GM21786 (cell line): ENCODE measurements around the gene UACA.
"Not testable (repeated sequence)": the region's sequence is repeated elsewhere in the genome, so short reads cannot be mapped to it uniquely, and the experiment has no call there.

Source experiments
- ATAC-seq: cut with Tn5 transposase; IDR thresholded peaks from one replicate; pipeline ENCODE4 v1.9.1; 2021; ENCODE audit not compliant: unreplicated experiment

UACA gene

GRCh38 chr15:70753101-70753829 lies 10.1 kb downstream of the UACA start:
- no peak for ATAC-seq

GRCh38 chr15:70752193-70752635 lies 11.1 kb downstream of the UACA start:
- no peak for ATAC-seq

- no peak for ATAC-seq
These were observed 13.0 kb downstream of the UACA start for GRCh38 chr15:70750203-70750869.

GRCh38 chr15:70748281-70748747 lies 15.0 kb downstream of the UACA start:
- ATAC-seq, result no peak

- not testable (repeated sequence) for ATAC-seq
These were observed 16.8 kb downstream of the UACA start for GRCh38 chr15:70746598-70746997.

GRCh38 chr15:70742928-70743327 lies 20.4 kb downstream of the UACA start:
- ATAC-seq, result no peak

GRCh38 chr15:70741677-70742293 lies 21.6 kb downstream of the UACA start:
- ATAC-seq, result no peak

GRCh38 chr15:70741107-70741531 lies 22.2 kb downstream of the UACA start:
- no peak for ATAC-seq

GRCh38 chr15:70735040-70735439 lies 28.3 kb downstream of the UACA start:
- ATAC-seq, result not testable (repeated sequence)

GRCh38 chr15:70729164-70729563 lies 34.2 kb downstream of the UACA start:
- no peak for ATAC-seq

GRCh38 chr15:70726753-70727152 lies 36.6 kb downstream of the UACA start:
- no peak for ATAC-seq

- ATAC-seq, result no peak
These were observed 39.4 kb downstream of the UACA start for GRCh38 chr15:70723927-70724326.

- ATAC-seq, result no peak
These were observed 40.3 kb downstream of the UACA start for GRCh38 chr15:70723122-70723422.

- no peak for ATAC-seq
These were observed 40.9 kb downstream of the UACA start for GRCh38 chr15:70722266-70723121.

- no peak for ATAC-seq
These were observed 42.9 kb downstream of the UACA start for GRCh38 chr15:70720228-70721016.

- ATAC-seq, result no peak
These were observed 46.0 kb downstream of the UACA start for GRCh38 chr15:70717237-70717793.

GRCh38 chr15:70715840-70716485 lies 47.4 kb downstream of the UACA start:
- no peak for ATAC-seq

GRCh38 chr15:70714565-70714964 lies 48.8 kb downstream of the UACA start:
- no peak for ATAC-seq

GRCh38 chr15:70714015-70714414 lies 49.3 kb downstream of the UACA start:
- ATAC-seq, result no peak

GRCh38 chr15:70712271-70712670 lies 51.1 kb downstream of the UACA start:
- ATAC-seq, result no peak
